ENCODE results near the gene C6orf141.

C6orf141 gene

GRCh38 chr6:49553384-49553783 is 2.9 kb downstream of the C6orf141 start:
- no peak for DNase-seq (ENCODE audit: low spot score)
- in situ Hi-C loops (cut with MboI; ENCODE audit: low pct_unique_long_range_greater_than_20kb, low sequenced_read_pairs, unreplicated experiment): no loop called here
- no peak for TF ChIP-seq CTCF (IDR thresholded peaks at IDR 0.05; ENCODE audit: extremely low read depth, insufficient read depth, missing control alignments)

- no peak for TF ChIP-seq CTCF (IDR thresholded peaks at IDR 0.05; ENCODE audit: extremely low read depth, insufficient read depth, missing control alignments)
- in situ Hi-C loops (cut with MboI; ENCODE audit: low pct_unique_long_range_greater_than_20kb, low sequenced_read_pairs, unreplicated experiment): no loop called here
- DNase-seq (ENCODE audit: low spot score): no peak
These were observed 5.5 kb downstream of the C6orf141 start for GRCh38 chr6:49555951-49556350.

- in situ Hi-C loops (cut with MboI; ENCODE audit: low pct_unique_long_range_greater_than_20kb, low sequenced_read_pairs, unreplicated experiment): no loop called here
- no peak for TF ChIP-seq CTCF (IDR thresholded peaks at IDR 0.05; ENCODE audit: extremely low read depth, insufficient read depth, missing control alignments)
- DNase-seq (ENCODE audit: low spot score): no peak
These were observed 6.0 kb downstream of the C6orf141 start for GRCh38 chr6:49556429-49556837.

- in situ Hi-C loops (cut with MboI; ENCODE audit: low pct_unique_long_range_greater_than_20kb, low sequenced_read_pairs, unreplicated experiment): no loop called here
- DNase-seq (ENCODE audit: low spot score): no peak
- no peak for TF ChIP-seq CTCF (IDR thresholded peaks at IDR 0.05; ENCODE audit: extremely low read depth, insufficient read depth, missing control alignments)
These were observed 6.7 kb downstream of the C6orf141 start for GRCh38 chr6:49557177-49557576.

GRCh38 chr6:49558238-49558637 is 7.8 kb downstream of the C6orf141 start:
- no peak for DNase-seq (ENCODE audit: low spot score)
- in situ Hi-C loops (cut with MboI; ENCODE audit: low pct_unique_long_range_greater_than_20kb, low sequenced_read_pairs, unreplicated experiment): no loop called here
- TF ChIP-seq CTCF (IDR thresholded peaks at IDR 0.05; ENCODE audit: extremely low read depth, insufficient read depth, missing control alignments): no peak

- TF ChIP-seq CTCF (IDR thresholded peaks at IDR 0.05; ENCODE audit: extremely low read depth, insufficient read depth, missing control alignments): no peak
- in situ Hi-C loops (cut with MboI; ENCODE audit: low pct_unique_long_range_greater_than_20kb, low sequenced_read_pairs, unreplicated experiment): no loop called here
- DNase-seq (ENCODE audit: low spot score): no peak
These were observed 12.8 kb downstream of the C6orf141 start for GRCh38 chr6:49563006-49563886.

All from GM13977 (cell line).